A673 (cell line): ENCODE measurements around the gene TMEM72. TPM values are rescaled to one million over a fixed set of nuclear protein-coding genes. Genes with fewer than 3 reads are reported as not detected.

Experiments
- BruUV-seq: library from RNA; stranded (reverse); fragments of 400-500 nt; replicated peaks from 2 replicates; lab custom pipeline; 2021; lab: Mats Ljungman, UMichigan
- CTCF ChIA-PET: fragments of 300-600 bp; sonication (Branson Sonifier 250); formaldehyde crosslinking; loops from one replicate; lab custom pipeline; 2022; ENCODE audit warnings: antibody characterized with exemption; lab: Charles Lee
- POLR2A ChIA-PET: fragments of 300-600 bp; sonication (Branson Sonifier 250); formaldehyde crosslinking; loops from one replicate; lab custom pipeline; 2022; ENCODE audit warnings: antibody characterized with exemption; ENCODE audit not compliant: low non-redundant PET; lab: Charles Lee
- DNase-seq: peaks from one replicate; pipeline ENCODE4 v3.0.0-alpha.2; 2015; ENCODE audit warnings: low spot score
- H3K27ac ChIP-seq: fragments of 200-600 bp; sonication (generic); 2 replicates; pipeline ENCODE4 v1.5.1; 2016; ENCODE audit warnings: mixed run types, low read depth, mild to moderate bottlenecking, mixed read lengths, antibody characterized with exemption, low read length; ENCODE audit not compliant: poor library complexity, severe bottlenecking
- H3K27me3 ChIP-seq: fragments of 200-600 bp; sonication (generic); replicated peaks from 2 replicates; pipeline ENCODE4 v1.6.1; 2017; ENCODE audit warnings: mixed run types, low read depth, mild to moderate bottlenecking, mixed read lengths, antibody characterized with exemption, low read length; ENCODE audit not compliant: insufficient read depth, poor library complexity
- H3K36me3 ChIP-seq: fragments of 200-600 bp; sonication (generic); 2 replicates; pipeline ENCODE4 v1.6.1; 2016; ENCODE audit warnings: mixed run types, mild to moderate bottlenecking, mixed read lengths, antibody characterized with exemption, low read length; ENCODE audit not compliant: insufficient read depth, poor library complexity, severe bottlenecking
- H3K4me1 ChIP-seq: fragments of 200-600 bp; sonication (generic); 2 replicates; pipeline ENCODE4 v1.6.1; 2017; ENCODE audit warnings: mixed run types, mild to moderate bottlenecking, mixed read lengths, antibody characterized with exemption, low read length; ENCODE audit not compliant: insufficient read depth, poor library complexity, severe bottlenecking
- H3K4me3 ChIP-seq: fragments of 200-600 bp; sonication (generic); 2 replicates; pipeline ENCODE4 v1.5.1; 2016; ENCODE audit warnings: low read depth, mixed run types, mild to moderate bottlenecking, mixed read lengths, low read length; ENCODE audit not compliant: poor library complexity, severe bottlenecking
- H3K9me3 ChIP-seq: fragments of 200-600 bp; sonication (generic); 2 replicates; pipeline ENCODE4 v1.6.1; 2016; ENCODE audit warnings: mixed run types, low read depth, mild to moderate bottlenecking, mixed read lengths, antibody characterized with exemption, low read length; ENCODE audit not compliant: poor library complexity, severe bottlenecking
- CTCF ChIP-seq: fragments of 300-800, 200-600 bp; sonication (generic); conservative IDR thresholded peaks from 2 replicates; pipeline ENCODE4 v1.5.1; 2017; ENCODE audit warnings: low read depth, mild to moderate bottlenecking, antibody characterized with exemption, low read length, moderate library complexity, mixed read lengths
- EZH2 ChIP-seq: fragments of 200-600 bp; sonication (generic); IDR thresholded peaks from 2 replicates; pipeline ENCODE4 v1.6.1; 2017; ENCODE audit warnings: borderline replicate concordance, low read depth, mild to moderate bottlenecking, mixed read lengths, antibody characterized with exemption, low read length; ENCODE audit not compliant: poor library complexity, severe bottlenecking
- intact Hi-C: fragments of 100-400 bp; cut with micrococcal nuclease; formaldehyde crosslinking; loops from one replicate; pipeline ENCODE4 v1.10.0; 2022; ENCODE audit not compliant: unreplicated experiment
- total RNA-seq: library from RNA; stranded (reverse); gene quantifications from 2 replicates; pipeline ENCODE4 v1.2.3, GENCODE V29; 2021

The TMEM72 gene
- total RNA-seq, 1 experiment from 2014 or later: 0.80 TPM

GRCh38 chr10:44971935-44972757, 61.0 kb downstream of the TMEM72 start:
- Histone ChIP-seq H3K4me1 (peaks cover 13% of the 10 kb centered on the region), H3K4me3 (no peak overlapping the region), H3K36me3 (no peaks in the 10 kb centered on the region), H3K9me3 (no peaks in the 10 kb centered on the region), H3K27me3 (no peaks in the 10 kb centered on the region), H3K27ac (no peak overlapping the region)
- CTCF ChIA-PET: no interaction called here
- DNase-seq: no peak
- BruUV-seq: no TSS peak
- intact Hi-C loops: loop anchor here (10.0 kb wide), 1 partner anchor 1297 kb away; no protein-coding TSS in a partner anchor
- TF ChIP-seq CTCF (no peak), EZH2 (no peak)
- POLR2A ChIA-PET: no interaction called here

GRCh38 chr10:44972874-44973306, 61.8 kb downstream of the TMEM72 start:
- ChIA-PET POLR2A (no interaction called here), CTCF (no interaction called here)
- H3K4me1 ChIP-seq: peaks cover 14% of the 10 kb centered on the region
- DNase-seq: no peak
- H3K4me3 ChIP-seq: no peak overlapping the region
- BruUV-seq: no TSS peak
- H3K27ac ChIP-seq: no peak overlapping the region
- TF ChIP-seq EZH2 (no peak), CTCF (no peak)
- no peaks in the 10 kb centered on the region for H3K27me3 ChIP-seq
- no peaks in the 10 kb centered on the region for H3K36me3 ChIP-seq
- no peaks in the 10 kb centered on the region for H3K9me3 ChIP-seq
- intact Hi-C loops: loop anchor here (10.0 kb wide), 1 partner anchor 1298 kb away; no protein-coding TSS in a partner anchor

- H3K36me3 ChIP-seq: no peaks in the 10 kb centered on the region
- peaks cover 21% of the 10 kb centered on the region for H3K4me1 ChIP-seq
- ChIA-PET POLR2A (no interaction called here), CTCF (interaction anchor here (1.2 kb wide), 1 partner anchor 9 kb away, joined by 3 read pairs; no protein-coding TSS in a partner anchor)
- no peak for TF ChIP-seq EZH2
- H3K4me3 ChIP-seq: no peak overlapping the region
- BruUV-seq: no TSS peak
- intact Hi-C loops: loop anchor here (10.0 kb wide), 1 partner anchor 1299 kb away; no protein-coding TSS in a partner anchor
- H3K27ac ChIP-seq: no peak overlapping the region
- H3K27me3 ChIP-seq: no peaks in the 10 kb centered on the region
- H3K9me3 ChIP-seq: no peaks in the 10 kb centered on the region
- no peak for DNase-seq
These were observed 62.4 kb downstream of the TMEM72 start for GRCh38 chr10:44973323-44974081.
